ENCODE measurements around the gene RNF187. TPM values are rescaled to one million over a fixed set of nuclear protein-coding genes. Genes with fewer than 3 reads are reported as not detected.

RNF187 gene
- polyA plus RNA-seq, 2 of the 4 experiments (the other 2 are of a cell fraction) = 64.5 to 82.8 TPM

DNA sequence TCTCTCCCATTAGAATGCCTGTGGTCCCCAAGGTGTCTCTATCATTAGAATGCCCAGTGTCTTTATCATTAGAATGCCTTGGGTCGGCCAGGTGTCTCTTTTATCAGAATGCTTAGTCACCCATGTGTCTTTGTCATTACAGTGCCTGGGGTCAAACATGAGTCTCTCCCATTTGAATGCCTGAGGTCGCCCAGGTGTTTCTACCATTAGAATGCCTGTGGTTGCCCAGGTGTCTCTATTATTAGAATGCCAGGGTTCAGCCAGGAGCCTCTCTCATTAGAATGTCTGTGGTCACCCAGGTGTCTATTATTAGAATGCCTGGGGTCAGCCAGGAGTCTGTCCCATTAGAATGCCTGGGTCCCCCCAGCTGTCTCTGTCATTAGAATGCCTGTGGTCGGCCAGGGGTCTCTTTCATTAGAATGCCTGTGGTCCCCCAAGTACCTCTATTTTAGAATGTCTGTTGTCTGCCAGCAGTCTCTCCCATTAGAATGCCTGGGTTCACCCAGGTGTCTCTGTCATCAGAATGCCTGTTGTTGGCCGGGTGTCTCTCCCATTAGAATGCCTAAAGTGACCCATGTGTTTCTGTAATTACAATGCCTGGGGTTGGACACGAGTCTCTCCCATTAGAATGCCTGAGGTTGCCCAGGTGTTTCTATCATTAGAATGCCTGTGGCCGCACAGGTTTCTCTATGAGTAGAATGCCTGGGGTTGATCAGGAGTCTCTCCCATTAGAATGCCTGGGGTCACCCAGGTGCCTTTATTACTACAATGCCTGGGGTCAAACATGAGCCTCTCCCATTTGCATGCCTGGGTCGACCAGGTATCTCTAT, 57.1 kb downstream of the RNF187 start:
- DNase-seq (ENCODE audit: low read depth in 1 of 2, low spot score in 1 of 2) (no peak), FAIRE-seq (no peak), ATAC-seq (no peak)
- no peak overlapping the region for H3K27ac ChIP-seq
- 13% methylated on average over 7 of the region's 7 CpGs for WGBS (ENCODE audit: missing lambda C conversion rate)
- ChIA-PET POLR2A (no interaction called here), CTCF (no interaction called here)
- H3K4me2 ChIP-seq = no peak overlapping the region
- TF ChIP-seq RAD21 (conservative IDR thresholded peaks at IDR 0.05 in 1 of 2, IDR thresholded peaks at IDR 0.05 in 1 of 2) = no peak
- no peak for TF ChIP-seq JUNB (IDR thresholded peaks at IDR 0.05)
- no peak for TF ChIP-seq MAX (IDR thresholded peaks at IDR 0.05)
- TF ChIP-seq NR3C1 (IDR thresholded peaks at IDR 0.05) = no peak
- TF ChIP-seq POLR2A (IDR thresholded peaks at IDR 0.05; ENCODE audit: low read length) = no peak
- TF ChIP-seq, protein P1, sequence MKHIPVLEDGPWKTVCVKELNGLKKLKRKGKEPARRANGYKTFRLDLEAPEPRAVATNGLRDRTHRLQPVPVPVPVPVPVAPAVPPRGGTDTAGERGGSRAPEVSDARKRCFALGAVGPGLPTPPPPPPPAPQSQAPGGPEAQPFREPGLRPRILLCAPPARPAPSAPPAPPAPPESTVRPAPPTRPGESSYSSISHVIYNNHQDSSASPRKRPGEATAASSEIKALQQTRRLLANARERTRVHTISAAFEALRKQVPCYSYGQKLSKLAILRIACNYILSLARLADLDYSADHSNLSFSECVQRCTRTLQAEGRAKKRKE (CRISPR knock-in tag; IDR thresholded peaks at IDR 0.05; ENCODE audit: low read depth) = no peak
- TF ChIP-seq, protein P2, sequence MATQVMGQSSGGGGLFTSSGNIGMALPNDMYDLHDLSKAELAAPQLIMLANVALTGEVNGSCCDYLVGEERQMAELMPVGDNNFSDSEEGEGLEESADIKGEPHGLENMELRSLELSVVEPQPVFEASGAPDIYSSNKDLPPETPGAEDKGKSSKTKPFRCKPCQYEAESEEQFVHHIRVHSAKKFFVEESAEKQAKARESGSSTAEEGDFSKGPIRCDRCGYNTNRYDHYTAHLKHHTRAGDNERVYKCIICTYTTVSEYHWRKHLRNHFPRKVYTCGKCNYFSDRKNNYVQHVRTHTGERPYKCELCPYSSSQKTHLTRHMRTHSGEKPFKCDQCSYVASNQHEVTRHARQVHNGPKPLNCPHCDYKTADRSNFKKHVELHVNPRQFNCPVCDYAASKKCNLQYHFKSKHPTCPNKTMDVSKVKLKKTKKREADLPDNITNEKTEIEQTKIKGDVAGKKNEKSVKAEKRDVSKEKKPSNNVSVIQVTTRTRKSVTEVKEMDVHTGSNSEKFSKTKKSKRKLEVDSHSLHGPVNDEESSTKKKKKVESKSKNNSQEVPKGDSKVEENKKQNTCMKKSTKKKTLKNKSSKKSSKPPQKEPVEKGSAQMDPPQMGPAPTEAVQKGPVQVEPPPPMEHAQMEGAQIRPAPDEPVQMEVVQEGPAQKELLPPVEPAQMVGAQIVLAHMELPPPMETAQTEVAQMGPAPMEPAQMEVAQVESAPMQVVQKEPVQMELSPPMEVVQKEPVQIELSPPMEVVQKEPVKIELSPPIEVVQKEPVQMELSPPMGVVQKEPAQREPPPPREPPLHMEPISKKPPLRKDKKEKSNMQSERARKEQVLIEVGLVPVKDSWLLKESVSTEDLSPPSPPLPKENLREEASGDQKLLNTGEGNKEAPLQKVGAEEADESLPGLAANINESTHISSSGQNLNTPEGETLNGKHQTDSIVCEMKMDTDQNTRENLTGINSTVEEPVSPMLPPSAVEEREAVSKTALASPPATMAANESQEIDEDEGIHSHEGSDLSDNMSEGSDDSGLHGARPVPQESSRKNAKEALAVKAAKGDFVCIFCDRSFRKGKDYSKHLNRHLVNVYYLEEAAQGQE (IDR thresholded peaks at IDR 0.05) = no peak
- no peak for TF ChIP-seq EHMT2 (IDR thresholded peaks at IDR 0.05; ENCODE audit: low read depth)
- TF ChIP-seq EP300 (IDR thresholded peaks at IDR 0.05) = no peak
- TF ChIP-seq CHD4 (IDR thresholded peaks at IDR 0.05; ENCODE audit: borderline replicate concordance) = no peak
- TF ChIP-seq ZFP36 (IDR thresholded peaks at IDR 0.05; ENCODE audit: borderline replicate concordance, partially characterized antibody) = no peak
- no peak for TF ChIP-seq HDAC2 (IDR thresholded peaks at IDR 0.05)
- TF ChIP-seq HEYL (CRISPR knock-in tag; IDR thresholded peaks at IDR 0.05) = no peak
- TF ChIP-seq MYC (IDR thresholded peaks at IDR 0.05; ENCODE audit: borderline replicate concordance, low read length) = no peak
- TF ChIP-seq, protein P3, sequence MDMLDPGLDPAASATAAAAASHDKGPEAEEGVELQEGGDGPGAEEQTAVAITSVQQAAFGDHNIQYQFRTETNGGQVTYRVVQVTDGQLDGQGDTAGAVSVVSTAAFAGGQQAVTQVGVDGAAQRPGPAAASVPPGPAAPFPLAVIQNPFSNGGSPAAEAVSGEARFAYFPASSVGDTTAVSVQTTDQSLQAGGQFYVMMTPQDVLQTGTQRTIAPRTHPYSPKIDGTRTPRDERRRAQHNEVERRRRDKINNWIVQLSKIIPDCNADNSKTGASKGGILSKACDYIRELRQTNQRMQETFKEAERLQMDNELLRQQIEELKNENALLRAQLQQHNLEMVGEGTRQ (IDR thresholded peaks at IDR 0.05) = no peak
- H3K4me3 ChIP-seq = no peak overlapping the region
- H3K4me1 ChIP-seq = no peaks in the 10 kb centered on the region
- H3K9me3 ChIP-seq = no peaks in the 10 kb centered on the region

DNA sequence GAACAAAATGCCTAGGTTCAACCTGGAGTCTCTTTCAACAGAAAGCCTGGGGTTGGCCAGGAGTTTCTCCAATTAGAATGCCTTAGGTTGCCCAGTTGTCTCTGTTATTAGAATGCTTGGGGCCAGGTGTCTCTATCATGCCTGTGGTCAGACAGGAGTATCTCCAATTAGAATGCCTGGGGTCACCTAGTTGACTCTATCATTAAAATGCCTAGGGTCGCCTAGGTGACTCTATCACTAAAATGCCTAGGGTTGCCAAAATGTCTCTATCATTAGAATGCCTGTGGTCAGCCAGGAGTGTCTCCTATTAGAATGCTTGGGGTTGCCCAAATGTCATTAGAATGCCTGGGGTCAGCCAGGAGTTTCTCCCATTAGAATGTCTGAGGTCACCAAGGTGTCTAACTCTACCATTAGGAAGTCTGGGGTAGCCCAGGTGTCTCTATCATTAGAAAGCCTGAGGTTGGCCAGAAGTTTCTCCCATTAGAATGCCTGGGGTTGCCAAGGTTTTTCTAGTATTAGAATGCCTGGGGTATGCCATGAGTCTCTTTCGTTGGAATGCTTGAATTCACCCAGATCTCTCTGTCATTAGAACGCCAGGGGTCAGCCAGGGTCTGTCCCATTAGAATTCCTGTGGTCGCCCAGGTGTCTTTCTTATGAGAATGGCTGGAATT, 57.9 kb downstream of the RNF187 start:
- Histone ChIP-seq H3K4me3 (no peak overlapping the region), H3K27ac (no peak overlapping the region), H3K4me2 (no peak overlapping the region), H3K4me1 (no peaks in the 10 kb centered on the region), H3K9me3 (no peaks in the 10 kb centered on the region)
- FAIRE-seq (no peak), DNase-seq (ENCODE audit: low read depth in 1 of 2, low spot score in 1 of 2) (no peak), ATAC-seq (no peak)
- WGBS (ENCODE audit: missing lambda C conversion rate) = 13% methylated on average over 4 of the region's 4 CpGs
- CTCF ChIA-PET = no interaction called here
- POLR2A ChIA-PET = no interaction called here
- no peak for TF ChIP-seq FOSB (CRISPR knock-in tag; IDR thresholded peaks at IDR 0.05)
- no peak for TF ChIP-seq CHD2 (IDR thresholded peaks at IDR 0.05; ENCODE audit: low read length, partially characterized antibody)
- TF ChIP-seq, protein P3 (IDR thresholded peaks at IDR 0.05) = no peak
- TF ChIP-seq PHF8 (IDR thresholded peaks at IDR 0.05; ENCODE audit: borderline replicate concordance, low read depth) = no peak
- TF ChIP-seq CBX8 (IDR thresholded peaks at IDR 0.05) = no peak
- TF ChIP-seq KDM1A (IDR thresholded peaks at IDR 0.05; ENCODE audit: low read depth) = no peak
- no peak for TF ChIP-seq ESRRA (IDR thresholded peaks at IDR 0.05; ENCODE audit: borderline replicate concordance, low read length)
- TF ChIP-seq, protein P4, sequence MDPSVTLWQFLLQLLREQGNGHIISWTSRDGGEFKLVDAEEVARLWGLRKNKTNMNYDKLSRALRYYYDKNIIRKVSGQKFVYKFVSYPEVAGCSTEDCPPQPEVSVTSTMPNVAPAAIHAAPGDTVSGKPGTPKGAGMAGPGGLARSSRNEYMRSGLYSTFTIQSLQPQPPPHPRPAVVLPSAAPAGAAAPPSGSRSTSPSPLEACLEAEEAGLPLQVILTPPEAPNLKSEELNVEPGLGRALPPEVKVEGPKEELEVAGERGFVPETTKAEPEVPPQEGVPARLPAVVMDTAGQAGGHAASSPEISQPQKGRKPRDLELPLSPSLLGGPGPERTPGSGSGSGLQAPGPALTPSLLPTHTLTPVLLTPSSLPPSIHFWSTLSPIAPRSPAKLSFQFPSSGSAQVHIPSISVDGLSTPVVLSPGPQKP (IDR thresholded peaks at IDR 0.05; ENCODE audit: low read depth, low read length) = no peak
- no peak for TF ChIP-seq MYC (IDR thresholded peaks at IDR 0.05; ENCODE audit: borderline replicate concordance, low read length)
- TF ChIP-seq MAZ (IDR thresholded peaks at IDR 0.05; ENCODE audit: borderline replicate concordance, low read depth, low read length) = no peak
- TF ChIP-seq, protein P5, sequence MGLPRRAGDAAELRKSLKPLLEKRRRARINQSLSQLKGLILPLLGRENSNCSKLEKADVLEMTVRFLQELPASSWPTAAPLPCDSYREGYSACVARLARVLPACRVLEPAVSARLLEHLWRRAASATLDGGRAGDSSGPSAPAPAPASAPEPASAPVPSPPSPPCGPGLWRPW (IDR thresholded peaks at IDR 0.05) = no peak
- TF ChIP-seq, protein P6, sequence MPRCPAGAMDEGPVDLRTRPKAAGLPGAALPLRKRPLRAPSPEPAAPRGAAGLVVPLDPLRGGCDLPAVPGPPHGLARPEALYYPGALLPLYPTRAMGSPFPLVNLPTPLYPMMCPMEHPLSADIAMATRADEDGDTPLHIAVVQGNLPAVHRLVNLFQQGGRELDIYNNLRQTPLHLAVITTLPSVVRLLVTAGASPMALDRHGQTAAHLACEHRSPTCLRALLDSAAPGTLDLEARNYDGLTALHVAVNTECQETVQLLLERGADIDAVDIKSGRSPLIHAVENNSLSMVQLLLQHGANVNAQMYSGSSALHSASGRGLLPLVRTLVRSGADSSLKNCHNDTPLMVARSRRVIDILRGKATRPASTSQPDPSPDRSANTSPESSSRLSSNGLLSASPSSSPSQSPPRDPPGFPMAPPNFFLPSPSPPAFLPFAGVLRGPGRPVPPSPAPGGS (IDR thresholded peaks at IDR 0.05) = no peak
- no peak for TF ChIP-seq RFX5 (IDR thresholded peaks at IDR 0.05)
- TF ChIP-seq FOSL2 (IDR thresholded peaks at IDR 0.05) = no peak
- TF ChIP-seq FOSL2 (CRISPR knock-in tag; IDR thresholded peaks at IDR 0.05) = no peak

Measured in A549 (cell line).